ENCODE results near the gene CCSER2.
A peak's percentile ranks its signal among the peaks of the same experiment; 100 is the strongest.
"Not testable (repeated sequence)": the region's sequence is repeated elsewhere in the genome, so short reads cannot be mapped to it uniquely, and the experiment has no call there.

Gene CCSER2

DNA sequence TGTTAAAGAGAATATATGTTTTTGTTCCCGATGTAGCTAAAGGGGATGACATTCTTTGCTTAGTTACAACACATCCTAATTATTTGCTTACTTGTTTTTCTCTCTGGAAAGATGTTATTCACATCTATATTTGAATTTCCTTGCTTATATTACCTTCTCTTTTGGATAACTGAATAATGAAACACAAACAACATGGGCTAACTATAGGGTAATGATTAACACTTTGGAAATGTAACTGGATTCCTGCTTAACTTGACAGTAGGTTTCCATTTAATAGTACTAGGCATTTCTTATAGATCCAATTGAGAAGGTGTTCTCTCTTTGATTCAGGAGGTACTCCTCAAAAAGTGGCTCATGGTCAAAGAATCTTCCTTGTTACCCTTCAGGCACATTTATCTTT, 141.1 kb downstream of the CCSER2 start:
- DNase-seq: no peak

GRCh38 chr10:84473136-84473535, 144.7 kb downstream of the CCSER2 start:
- no peak for DNase-seq

DNA sequence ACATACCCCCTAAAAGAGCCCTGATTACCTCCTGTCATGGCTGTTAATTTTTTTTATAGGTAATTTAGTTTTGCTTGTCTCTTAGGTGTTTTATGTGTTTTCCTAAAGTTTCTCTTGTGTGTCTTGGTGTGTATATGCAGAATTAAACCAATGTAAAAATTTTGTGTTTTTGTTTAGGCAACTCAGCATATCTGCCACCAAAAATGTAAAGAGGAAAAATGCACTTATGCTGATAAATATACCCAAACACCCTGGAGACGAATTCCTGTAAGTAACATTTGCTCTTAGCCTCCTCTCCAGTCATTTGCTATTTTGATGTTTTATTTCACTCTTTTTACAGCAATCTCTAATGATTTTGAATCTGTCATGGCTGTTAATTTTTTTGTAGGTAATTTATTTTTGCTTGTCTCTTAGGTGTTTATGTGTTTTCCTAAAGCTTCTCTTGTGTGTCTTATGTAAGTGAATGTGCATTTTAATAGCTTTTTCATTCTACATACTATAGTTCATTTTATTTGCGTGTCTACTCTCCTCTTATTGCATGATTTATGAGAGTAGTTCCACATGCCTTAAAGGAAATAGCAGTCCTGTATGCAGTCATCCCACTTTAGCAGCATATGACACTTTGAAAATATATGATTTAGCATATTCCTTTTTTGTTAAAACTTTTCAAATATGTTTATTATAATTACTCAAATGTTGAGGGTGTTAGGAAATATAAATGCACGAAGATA, 149.2 kb downstream of the CCSER2 start:
- DNase-seq: no peak

- no peak for DNase-seq
Measured at GRCh38 chr10:84478151-84478550, 149.8 kb downstream of the CCSER2 start.

DNA sequence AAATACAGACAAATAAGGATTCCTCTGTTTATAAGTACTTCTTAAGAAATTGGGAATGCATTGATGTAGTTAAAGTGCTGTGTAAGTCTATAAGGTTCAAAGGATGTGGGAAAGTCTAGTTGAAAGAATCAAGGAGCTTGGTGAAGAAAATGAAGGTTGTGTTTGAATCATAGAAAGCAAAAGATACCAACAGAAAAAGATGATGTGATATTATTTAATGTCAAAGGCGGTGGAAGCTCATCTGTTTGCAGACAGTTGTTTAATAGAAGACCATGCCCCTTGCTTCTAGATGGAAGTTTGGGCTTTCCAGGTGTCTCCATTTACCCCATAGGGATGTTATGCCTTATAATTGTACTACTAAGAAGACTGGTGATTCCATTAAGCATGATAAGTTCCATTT, 150.3 kb downstream of the CCSER2 start:
- DNase-seq: no peak

DNA sequence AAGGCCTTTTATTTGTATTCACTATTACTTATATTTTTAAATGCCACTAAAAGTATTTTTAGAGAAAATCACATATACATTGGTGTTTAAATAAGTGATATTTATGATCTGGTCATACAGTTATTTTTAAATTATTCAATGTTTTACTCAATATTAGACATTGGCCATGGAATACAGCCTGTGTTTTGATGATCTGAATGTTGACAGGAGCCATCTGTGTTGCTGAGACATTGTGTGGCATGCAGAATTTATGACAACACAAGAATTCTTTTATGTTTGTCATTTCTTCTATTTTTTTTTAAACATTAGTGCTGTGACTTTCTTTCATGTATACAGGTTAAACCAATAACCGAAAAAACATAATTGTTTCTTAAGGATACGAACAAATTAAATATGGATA, 156.2 kb downstream of the CCSER2 start:
- DNase-seq: no peak

GRCh38 chr10:84493361-84493760, 165.0 kb downstream of the CCSER2 start:
- no peak for DNase-seq

DNA sequence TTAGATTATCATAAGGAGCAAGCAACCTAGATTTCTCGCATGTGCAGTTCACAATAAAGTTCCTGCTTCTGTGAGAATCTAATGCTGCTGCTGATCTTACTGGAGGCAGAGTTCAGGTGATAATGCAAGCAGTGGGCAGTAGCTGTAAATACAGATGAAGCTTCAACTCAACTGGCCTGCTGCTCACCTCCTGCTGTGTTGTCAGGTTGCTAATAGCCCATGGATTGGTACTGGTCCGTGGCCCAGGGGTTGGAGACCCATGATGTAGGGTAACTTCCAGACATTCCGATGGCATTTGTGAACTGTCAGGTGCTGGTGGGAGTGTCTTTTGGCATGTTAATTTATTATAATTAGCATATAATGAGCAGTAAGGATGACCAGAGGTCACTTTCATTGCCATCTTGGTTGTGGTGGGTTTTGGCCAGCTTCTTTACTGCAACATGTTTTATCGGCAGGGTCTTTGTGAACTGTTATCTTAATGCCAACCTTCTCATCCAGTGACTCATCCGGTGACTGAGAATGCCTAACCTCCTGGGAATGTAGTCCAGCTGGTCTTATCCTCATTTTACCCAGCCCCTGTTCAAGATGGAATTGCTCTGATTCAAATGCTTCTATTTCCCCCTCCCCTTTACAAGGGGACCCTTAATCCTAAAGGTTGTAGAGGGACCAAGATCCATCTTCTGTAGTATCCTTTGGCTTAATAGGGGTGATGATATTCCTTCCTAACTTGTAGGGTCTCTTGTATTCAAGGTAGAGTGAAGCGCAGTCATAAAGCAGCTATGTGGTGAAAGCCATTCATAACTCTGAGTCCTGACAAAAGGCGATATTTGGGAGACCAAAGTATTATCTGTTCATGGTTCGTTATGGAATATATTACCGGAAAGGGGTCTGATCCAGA, 165.8 kb downstream of the CCSER2 start:
- DNase-seq: no peak

DNA sequence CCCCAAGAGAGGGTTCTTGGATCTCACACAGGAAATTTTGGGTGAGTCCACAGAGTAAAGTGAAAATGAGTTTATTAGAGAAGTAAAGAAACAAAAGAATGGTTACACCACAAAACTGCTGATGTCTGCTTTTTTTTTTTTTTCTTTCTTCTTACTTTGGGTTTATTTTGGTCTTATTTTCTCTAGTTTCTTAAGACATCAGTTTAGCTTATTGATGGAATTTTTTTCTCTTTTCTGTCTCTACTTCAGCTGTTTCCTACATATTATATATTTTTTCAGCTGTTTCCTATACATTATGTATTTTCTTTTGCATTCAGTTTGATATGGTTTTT, 166.4 kb downstream of the CCSER2 start:
- DNase-seq: no peak

DNA sequence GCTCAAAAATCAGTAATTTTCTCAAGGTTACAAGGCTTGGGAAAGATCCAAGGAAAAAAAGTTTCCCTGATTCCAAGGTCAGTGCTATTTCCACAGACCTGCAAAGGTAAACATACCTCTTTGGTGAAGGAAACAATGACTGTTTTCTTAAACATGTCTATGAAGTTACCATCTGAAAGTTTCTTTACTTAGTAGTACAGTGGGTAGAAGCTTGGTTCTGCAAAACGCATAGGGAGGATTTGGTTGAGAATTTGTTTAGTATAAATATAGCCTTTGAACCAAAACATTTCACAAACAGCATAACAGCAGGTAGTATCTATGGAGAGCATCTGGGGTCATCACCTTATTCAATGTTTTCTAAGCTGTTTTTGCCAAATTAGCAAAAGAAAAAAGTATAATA, 169.6 kb downstream of the CCSER2 start:
- DNase-seq: no peak

GRCh38 chr10:84499039-84499438, 170.7 kb downstream of the CCSER2 start:
- DNase-seq: not testable (repeated sequence)

GRCh38 chr10:84499846-84500245, 171.5 kb downstream of the CCSER2 start:
- peak; percentile 1 for DNase-seq

DNA sequence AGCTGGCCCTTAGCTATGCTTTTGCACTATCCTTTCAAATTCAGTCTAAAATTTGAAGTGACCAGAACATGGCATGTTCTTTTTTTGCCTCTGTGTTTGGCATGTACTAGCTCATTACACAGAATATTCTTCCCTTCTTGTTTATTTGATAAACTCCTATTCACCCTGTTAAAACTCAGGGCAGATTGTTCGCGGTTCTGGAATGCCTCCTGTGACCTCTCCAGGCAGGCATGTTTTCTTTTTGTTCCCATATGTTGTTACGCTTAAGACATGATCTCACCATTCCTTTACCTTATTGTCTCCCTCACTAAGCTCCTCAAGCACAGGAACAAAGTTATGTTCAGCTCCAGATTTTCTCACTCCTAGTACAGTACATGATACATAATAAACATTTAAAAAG, 181.7 kb downstream of the CCSER2 start:
- DNase-seq: no peak

GRCh38 chr10:84511106-84511505, 182.7 kb downstream of the CCSER2 start:
- DNase-seq: no peak

GRCh38 chr10:84511709-84512285, 183.4 kb downstream of the CCSER2 start:
- DNase-seq: no peak

DNA sequence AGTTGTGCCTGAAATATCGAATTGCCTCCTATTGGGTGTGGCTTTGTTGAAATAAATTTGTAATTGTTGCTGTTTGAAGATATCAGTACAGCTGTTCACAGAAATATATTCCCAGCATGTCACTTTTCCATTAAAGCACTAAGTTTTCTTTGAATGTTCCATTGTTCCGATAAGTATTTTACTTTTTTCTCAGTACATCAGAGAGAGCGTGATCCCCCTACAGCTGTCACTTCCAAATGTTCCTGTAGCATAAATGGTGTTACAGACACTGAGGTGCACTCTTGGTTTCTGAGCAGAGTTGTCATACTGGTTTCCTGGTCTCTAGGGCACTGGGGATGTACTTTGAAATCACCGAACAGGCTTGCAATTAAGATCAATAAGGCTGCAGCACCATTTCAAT, 189.2 kb downstream of the CCSER2 start:
- DNase-seq: no peak

GRCh38 chr10:84519235-84519634, 190.8 kb downstream of the CCSER2 start:
- no peak for DNase-seq

GRCh38 chr10:84521013-84521412, 192.6 kb downstream of the CCSER2 start:
- DNase-seq: no peak

DNA sequence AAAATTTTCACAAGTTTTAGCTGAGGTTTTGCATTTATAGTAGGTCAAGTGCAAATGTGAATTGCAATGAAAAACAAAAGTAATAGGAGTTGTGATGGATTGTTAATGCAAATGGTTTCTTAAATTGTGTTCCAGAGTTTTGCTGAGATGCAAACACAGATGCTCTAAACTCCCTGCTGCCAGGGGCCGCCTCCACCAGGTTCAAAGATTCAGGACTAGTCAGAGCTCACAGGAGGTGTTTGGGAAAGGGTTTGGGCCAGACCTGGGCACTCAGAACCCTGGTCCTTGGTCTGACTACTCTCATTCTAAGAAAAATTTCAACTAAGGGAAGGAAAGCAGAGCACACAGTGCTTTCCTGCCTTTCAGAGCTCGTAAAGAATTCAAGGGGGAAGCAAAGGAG, 193.1 kb downstream of the CCSER2 start:
- no peak for DNase-seq

DNA sequence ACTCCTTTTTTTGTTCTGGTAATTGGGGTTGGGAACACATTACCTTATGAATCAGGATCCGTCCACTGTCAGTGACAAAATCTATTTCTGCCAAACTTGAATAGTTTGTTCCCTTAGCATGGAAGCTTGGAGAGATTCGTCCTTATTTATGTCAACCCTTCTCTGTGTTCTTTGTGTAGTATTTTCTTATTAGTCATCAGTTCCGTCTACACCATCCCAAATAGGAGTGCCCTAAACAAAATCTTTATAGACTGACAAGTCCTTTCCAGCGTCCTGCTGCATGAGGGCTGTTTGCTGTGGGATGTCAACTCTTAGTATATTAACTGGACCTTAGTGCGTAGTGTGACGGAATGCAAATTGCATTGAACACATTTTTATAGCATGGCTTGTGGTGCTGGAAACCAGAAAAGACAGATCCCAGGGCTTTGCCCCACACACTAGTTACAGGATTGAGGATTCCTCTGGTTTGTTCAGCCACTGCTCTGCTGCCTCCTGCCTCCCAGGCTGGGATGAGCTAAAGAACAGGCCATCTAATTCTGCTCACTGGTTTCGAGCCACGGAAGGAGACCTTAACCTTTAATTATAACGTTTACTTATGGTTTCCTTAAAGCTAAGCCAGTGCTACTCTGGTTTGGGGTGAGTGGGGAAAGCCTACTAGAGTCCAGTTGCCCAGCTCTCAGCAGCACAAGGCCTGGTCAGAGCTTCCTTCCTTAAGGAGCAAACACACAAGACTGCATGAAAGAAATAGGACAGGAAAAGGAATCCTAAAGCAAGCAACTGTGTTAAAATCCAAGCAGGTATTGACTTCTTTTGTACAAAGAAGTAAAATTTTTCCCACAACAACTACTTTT, 194.4 kb downstream of the CCSER2 start:
- DNase-seq: no peak

DNA sequence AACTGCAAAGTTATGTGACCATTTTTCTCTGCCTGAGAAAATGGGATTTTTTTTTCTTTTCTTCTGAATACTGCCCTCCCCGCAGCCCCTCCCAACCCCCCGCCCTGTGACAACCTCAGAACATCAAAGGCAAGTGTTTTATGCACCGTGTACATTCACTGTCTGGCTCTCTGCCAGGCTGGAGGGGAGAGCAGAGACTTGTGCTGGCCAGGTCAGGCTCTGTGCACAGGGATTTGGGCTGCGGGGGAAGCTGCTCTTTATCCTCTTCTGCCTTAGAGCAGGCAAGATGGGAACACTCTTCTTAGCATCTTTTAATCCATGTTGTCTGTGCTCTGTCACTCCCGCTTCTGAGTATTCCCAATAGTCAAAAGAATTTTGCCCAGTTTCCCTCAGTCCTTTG, 195.1 kb downstream of the CCSER2 start:
- no peak for DNase-seq

DNA sequence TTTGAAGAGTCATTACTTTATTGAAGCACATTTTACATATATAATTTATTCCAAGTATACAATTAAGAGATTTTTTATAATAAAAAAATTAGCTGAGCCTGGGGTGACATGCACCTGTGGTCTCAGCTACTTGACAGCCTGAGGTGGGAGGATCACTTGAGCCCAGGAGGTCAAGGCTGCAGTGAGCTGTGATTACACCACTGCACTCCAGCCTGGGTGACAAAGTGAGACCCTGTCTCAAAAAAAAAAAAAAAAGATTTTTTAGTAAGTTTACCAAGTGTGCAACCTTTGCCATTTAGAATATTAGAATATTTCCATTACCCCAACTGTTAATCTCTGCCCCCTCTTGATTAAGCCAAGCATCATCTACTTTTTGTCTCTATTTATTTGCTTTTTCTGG, 196.0 kb downstream of the CCSER2 start:
- DNase-seq: no peak

GRCh38 chr10:84525120-84525806, 196.9 kb downstream of the CCSER2 start:
- DNase-seq: no peak
